Adrenal gland (tissue), 5 donors: ENCODE data around the gene ACR.
"Not testable (repeated sequence)": the region's sequence is repeated elsewhere in the genome, so short reads cannot be mapped to it uniquely, and the experiment has no call there.

Source experiments
- POLR2A ChIP-seq, 2 donors: fragments of 450-650 bp; IDR thresholded peaks; one replicate each; pipeline ENCODE4 v1.6.1; 2017; ENCODE audit warnings: antibody characterized with exemption in 2 of 2, mild to moderate bottlenecking in 2 of 2, moderate library complexity in 1 of 2
- TF ChIP-seq, protein P1 (sequence below), 6 experiments: fragments of 450-650 bp in 4 of 6; fragments of 200-600 bp in 2 of 6; sonication (generic) in 1 of 6; IDR thresholded peaks; 1 replicate in 5 of 6; 2 replicates in 1 of 6; pipeline versions ENCODE4 v1.5.1 to v1.8.0; 2016 to 2021; ENCODE audit warnings: antibody characterized with exemption in 6 of 6, mild to moderate bottlenecking in 2 of 6, moderate library complexity in 1 of 6
- donor health status: DM: no; HTN: no; CAD: no.

GRCh38 chr22:50759597-50760341, 21.8 kb downstream of the ACR start:
- TF ChIP-seq POLR2A (IDR thresholded peaks at IDR 0.05), result not testable (repeated sequence)
- TF ChIP-seq, protein P1, sequence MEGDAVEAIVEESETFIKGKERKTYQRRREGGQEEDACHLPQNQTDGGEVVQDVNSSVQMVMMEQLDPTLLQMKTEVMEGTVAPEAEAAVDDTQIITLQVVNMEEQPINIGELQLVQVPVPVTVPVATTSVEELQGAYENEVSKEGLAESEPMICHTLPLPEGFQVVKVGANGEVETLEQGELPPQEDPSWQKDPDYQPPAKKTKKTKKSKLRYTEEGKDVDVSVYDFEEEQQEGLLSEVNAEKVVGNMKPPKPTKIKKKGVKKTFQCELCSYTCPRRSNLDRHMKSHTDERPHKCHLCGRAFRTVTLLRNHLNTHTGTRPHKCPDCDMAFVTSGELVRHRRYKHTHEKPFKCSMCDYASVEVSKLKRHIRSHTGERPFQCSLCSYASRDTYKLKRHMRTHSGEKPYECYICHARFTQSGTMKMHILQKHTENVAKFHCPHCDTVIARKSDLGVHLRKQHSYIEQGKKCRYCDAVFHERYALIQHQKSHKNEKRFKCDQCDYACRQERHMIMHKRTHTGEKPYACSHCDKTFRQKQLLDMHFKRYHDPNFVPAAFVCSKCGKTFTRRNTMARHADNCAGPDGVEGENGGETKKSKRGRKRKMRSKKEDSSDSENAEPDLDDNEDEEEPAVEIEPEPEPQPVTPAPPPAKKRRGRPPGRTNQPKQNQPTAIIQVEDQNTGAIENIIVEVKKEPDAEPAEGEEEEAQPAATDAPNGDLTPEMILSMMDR (IDR thresholded peaks at IDR 0.05), result not testable (repeated sequence)
